ENCODE results near the gene TOX2.

Gene TOX2

GRCh38 chr20:44102582-44102981 lies 187.9 kb downstream of the TOX2 start:
- DNase-seq (ENCODE audit: low read depth) = no peak

- no peak for DNase-seq (ENCODE audit: low read depth)
These were observed 190.3 kb downstream of the TOX2 start for GRCh38 chr20:44104798-44105517.

GRCh38 chr20:44106615-44107014 lies 192.0 kb downstream of the TOX2 start:
- no peak for DNase-seq (ENCODE audit: low read depth)

- DNase-seq (ENCODE audit: low read depth) = no peak
These were observed 195.3 kb downstream of the TOX2 start for GRCh38 chr20:44109951-44110361.

GRCh38 chr20:44110816-44111568 lies 196.3 kb downstream of the TOX2 start:
- no peak for DNase-seq (ENCODE audit: low read depth)

GRCh38 chr20:44111712-44112335 lies 197.2 kb downstream of the TOX2 start:
- no peak for DNase-seq (ENCODE audit: low read depth)

GRCh38 chr20:44112456-44112855 lies 197.8 kb downstream of the TOX2 start:
- DNase-seq (ENCODE audit: low read depth) = no peak

- no peak for DNase-seq (ENCODE audit: low read depth)
These were observed 198.4 kb downstream of the TOX2 start for GRCh38 chr20:44112889-44113617.

- no peak for DNase-seq (ENCODE audit: low read depth)
These were observed 199.1 kb downstream of the TOX2 start for GRCh38 chr20:44113618-44114376.

- DNase-seq (ENCODE audit: low read depth) = no peak
These were observed 200.5 kb downstream of the TOX2 start for GRCh38 chr20:44115181-44115580.

- DNase-seq (ENCODE audit: low read depth) = no peak
These were observed 201.4 kb downstream of the TOX2 start for GRCh38 chr20:44115762-44116644.

GRCh38 chr20:44117296-44118184 lies 202.9 kb downstream of the TOX2 start:
- DNase-seq (ENCODE audit: low read depth) = no peak

- no peak for DNase-seq (ENCODE audit: low read depth)
These were observed 203.8 kb downstream of the TOX2 start for GRCh38 chr20:44118185-44119033.

All from activated T-cell treated with anti-CD3 and anti-CD28 coated beads for 24 hours (primary cell).